Effector memory CD4-positive, alpha-beta T cell (primary cell): ENCODE results near the gene POU2AF1.

ENCODE experiments used
- DNase-seq, 3 donors: peaks; one replicate each; pipeline ENCODE4 v3.0.0-alpha.2; 2020
- H3K27ac ChIP-seq: 2 replicates; pipeline ENCODE4 v1.7.0; 2013; ENCODE audit warnings: mild to moderate bottlenecking, low read length, moderate library complexity; ENCODE audit not compliant: insufficient read depth, poor library complexity, severe bottlenecking
- H3K27me3 ChIP-seq: replicated peaks from 2 replicates; pipeline ENCODE4 v1.7.0; 2013; ENCODE audit warnings: mild to moderate bottlenecking, low read length; ENCODE audit not compliant: insufficient read depth, control insufficient read depth, poor library complexity, severe bottlenecking
- H3K36me3 ChIP-seq: 2 replicates; pipeline ENCODE4 v1.7.0; 2013; ENCODE audit warnings: mild to moderate bottlenecking, low read length, moderate library complexity; ENCODE audit not compliant: control insufficient read depth, insufficient read depth
- H3K4me1 ChIP-seq: 2 replicates; pipeline ENCODE4 v1.7.0; 2013; ENCODE audit warnings: low read length, mild to moderate bottlenecking; ENCODE audit not compliant: control insufficient read depth, insufficient read depth, poor library complexity, severe bottlenecking
- H3K4me3 ChIP-seq: 2 replicates; pipeline ENCODE4 v1.7.0; 2013; ENCODE audit warnings: low read length, low read depth, mild to moderate bottlenecking; ENCODE audit not compliant: insufficient read depth, poor library complexity, severe bottlenecking
- H3K9me3 ChIP-seq: 2 replicates; pipeline ENCODE4 v1.7.0; 2013; ENCODE audit warnings: mild to moderate bottlenecking, low read length, moderate library complexity; ENCODE audit not compliant: control insufficient read depth

The POU2AF1 gene

DNA sequence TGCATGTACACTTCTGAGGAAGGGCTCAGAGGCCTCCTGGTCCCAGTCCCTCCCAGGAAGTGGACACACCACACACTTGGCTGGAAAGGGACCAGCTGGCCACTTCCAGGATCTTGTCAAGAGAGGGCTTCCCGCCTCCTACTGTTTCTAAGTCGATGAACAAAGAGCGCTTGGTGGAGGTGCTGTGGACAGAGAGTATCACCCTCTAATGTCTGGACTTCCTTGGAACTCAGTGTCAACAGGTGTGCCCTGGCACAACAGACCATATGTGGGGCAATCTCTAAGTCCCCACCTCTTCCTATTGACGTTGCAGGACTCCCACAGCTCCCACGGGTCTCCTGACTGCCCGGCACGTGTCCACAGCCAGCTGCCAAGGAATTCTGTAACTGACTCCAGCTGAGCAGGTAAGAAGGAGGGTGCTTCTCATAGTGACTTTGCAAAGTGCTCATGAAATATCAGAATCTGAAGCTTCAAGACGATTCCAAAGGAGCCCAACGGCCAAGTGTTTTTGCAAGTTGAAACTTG, 16.1 kb downstream of the POU2AF1 start:
- Histone ChIP-seq H3K4me1 (no peaks in the 10 kb centered on the region), H3K9me3 (no peaks in the 10 kb centered on the region), H3K4me3 (no peak overlapping the region), H3K36me3 (no peaks in the 10 kb centered on the region), H3K27ac (no peak overlapping the region), H3K27me3 (no peaks in the 10 kb centered on the region)
- no peak for DNase-seq

DNA sequence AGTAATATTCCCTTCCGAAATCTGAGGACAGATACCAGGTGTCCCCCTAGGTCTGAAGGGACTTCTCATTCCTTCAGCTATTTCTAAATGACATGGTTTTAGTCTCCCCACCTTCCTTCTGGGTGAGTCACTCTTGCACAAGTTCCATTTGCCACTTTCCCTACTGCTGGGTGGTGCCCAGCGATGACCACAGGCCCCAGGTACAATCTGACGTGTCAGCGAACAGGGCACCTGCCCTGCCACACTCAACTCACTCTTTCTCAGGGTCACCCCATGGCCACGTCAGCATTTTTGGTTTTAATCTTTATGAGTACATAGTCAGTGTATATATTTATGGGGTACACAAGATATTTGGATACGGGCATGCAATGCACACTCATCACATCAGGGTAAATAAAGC, 17.2 kb downstream of the POU2AF1 start:
- Histone ChIP-seq H3K4me3 (no peak overlapping the region), H3K9me3 (no peaks in the 10 kb centered on the region), H3K4me1 (no peaks in the 10 kb centered on the region), H3K27me3 (no peaks in the 10 kb centered on the region), H3K36me3 (no peaks in the 10 kb centered on the region), H3K27ac (no peak overlapping the region)
- DNase-seq: no peak

DNA sequence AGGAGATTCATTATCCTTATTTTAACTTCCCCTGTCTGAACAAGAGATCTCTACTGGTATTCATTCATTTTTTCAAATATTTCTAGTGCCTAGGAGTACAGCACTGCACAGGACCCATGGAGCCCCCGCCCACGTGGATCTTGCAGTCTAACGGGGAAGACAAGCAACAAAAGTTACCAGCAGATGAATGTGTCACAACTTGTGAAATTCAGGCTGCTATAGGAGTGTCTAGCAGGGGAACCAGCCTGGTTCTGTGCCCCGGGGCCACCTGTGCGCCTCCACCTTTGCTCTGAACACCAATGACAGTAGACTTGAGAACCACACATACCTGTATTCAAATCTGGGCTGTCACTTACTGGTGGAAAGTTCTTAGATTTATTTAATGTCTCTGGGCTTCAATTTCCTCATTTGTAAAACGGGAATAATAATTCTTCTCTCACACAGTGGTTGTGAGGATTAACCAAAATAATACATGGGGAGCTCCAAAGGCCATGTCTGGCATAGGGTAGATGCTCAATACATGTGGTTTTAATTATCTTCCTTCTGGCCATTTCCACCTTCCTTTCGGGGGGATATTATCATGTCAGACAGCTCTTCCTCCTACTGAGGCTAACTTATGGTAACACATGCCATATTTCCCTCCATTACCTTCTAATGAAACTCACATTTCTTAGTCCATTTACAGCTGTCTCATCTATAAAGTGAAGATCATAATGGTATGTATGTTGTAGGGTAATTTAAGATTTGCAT, 17.8 kb downstream of the POU2AF1 start:
- Histone ChIP-seq H3K27ac (no peak overlapping the region), H3K27me3 (no peaks in the 10 kb centered on the region), H3K4me1 (no peaks in the 10 kb centered on the region), H3K4me3 (no peak overlapping the region), H3K36me3 (no peaks in the 10 kb centered on the region), H3K9me3 (no peaks in the 10 kb centered on the region)
- no peak for DNase-seq

DNA sequence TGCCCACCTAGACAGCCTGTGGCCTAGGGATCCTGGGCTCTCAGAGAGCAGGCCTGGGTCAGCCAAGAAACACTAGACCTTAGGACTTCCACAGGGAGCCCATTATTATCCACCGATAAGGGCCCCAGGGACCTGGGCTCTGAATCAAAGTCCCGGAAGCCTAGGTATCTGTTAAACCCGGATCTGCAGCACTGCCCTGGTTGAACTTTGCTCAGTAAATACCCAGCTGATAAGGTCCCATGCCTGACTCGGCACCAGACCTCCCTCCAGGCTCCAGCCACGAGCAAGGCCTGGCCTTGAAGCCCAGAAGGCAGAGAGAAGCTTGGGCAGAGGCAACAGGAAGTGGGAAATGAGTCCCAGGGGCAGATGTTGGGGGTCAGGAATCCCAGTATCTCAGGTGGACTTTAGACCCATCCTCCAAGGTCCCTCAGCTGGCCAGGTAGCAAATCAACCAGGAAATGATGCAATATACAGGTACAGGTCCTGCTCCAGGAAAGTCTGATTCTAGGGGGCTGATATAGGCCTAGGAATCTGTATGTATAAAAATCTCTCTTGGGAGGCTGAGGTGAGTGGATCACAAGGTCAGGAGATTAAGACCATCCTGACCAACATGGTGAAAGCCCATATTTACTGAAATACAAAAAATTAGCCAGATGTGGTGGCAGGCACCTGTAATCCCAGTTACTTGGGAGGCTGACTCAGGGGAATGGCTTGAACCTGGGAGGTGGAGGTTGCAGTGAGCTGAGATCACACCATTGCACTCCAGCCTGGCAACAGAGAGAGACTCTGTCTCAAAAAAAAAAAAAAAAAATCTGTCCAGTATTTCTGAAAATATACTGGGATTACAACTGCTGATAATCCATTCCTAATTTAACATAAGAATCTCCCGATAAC, 18.7 kb downstream of the POU2AF1 start:
- Histone ChIP-seq H3K27ac (no peak overlapping the region), H3K4me3 (no peak overlapping the region), H3K27me3 (no peaks in the 10 kb centered on the region), H3K9me3 (no peaks in the 10 kb centered on the region), H3K36me3 (no peaks in the 10 kb centered on the region), H3K4me1 (no peaks in the 10 kb centered on the region)
- no peak for DNase-seq

DNA sequence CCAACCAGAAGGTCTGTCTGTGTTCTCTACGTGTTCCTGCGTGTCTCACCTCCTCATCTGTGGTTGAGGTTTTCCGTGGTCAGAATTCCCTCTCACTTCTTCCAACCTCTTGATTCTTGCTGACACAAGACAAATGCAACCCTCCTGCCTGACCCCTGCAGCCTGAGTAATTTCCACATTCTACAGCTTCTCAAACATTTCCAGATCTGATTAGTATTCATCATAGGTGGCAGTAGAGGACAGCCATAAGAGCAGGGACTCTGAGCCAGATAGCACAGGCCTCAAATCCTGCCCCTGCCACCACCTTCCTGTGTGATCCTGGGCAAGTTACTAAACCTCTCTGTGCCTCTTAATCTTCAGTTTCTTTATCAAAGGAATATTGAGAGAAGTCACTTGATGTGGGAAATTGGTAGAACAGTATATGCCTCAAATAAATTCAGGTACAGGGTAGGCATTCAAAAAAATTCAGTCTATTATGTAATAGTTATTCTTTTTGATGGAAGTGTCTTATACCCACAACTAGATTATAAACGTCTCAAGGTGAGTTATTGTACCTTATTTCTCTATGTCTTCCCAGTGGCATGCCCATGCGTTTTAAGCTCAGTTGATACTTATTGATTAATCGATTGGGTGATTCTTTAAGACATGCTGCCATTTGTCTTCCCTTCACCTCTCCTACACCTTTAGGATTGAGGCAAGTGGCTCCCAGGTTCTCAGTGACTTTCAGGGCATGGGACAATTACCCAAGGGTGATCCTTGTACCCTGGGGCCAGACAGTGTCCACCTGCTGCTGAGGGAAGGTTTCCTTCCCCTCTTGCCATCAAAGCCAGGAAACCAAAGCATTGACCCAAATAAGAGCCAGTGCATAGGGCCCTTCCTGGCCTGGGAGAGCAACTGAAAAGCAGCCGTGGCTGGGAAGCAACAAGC, 19.6 kb downstream of the POU2AF1 start:
- H3K4me3 ChIP-seq: no peak overlapping the region
- H3K27ac ChIP-seq: no peak overlapping the region
- H3K4me1 ChIP-seq: no peaks in the 10 kb centered on the region
- H3K9me3 ChIP-seq: no peaks in the 10 kb centered on the region
- no peaks in the 10 kb centered on the region for H3K36me3 ChIP-seq
- H3K27me3 ChIP-seq: no peaks in the 10 kb centered on the region
- DNase-seq: no peak

DNA sequence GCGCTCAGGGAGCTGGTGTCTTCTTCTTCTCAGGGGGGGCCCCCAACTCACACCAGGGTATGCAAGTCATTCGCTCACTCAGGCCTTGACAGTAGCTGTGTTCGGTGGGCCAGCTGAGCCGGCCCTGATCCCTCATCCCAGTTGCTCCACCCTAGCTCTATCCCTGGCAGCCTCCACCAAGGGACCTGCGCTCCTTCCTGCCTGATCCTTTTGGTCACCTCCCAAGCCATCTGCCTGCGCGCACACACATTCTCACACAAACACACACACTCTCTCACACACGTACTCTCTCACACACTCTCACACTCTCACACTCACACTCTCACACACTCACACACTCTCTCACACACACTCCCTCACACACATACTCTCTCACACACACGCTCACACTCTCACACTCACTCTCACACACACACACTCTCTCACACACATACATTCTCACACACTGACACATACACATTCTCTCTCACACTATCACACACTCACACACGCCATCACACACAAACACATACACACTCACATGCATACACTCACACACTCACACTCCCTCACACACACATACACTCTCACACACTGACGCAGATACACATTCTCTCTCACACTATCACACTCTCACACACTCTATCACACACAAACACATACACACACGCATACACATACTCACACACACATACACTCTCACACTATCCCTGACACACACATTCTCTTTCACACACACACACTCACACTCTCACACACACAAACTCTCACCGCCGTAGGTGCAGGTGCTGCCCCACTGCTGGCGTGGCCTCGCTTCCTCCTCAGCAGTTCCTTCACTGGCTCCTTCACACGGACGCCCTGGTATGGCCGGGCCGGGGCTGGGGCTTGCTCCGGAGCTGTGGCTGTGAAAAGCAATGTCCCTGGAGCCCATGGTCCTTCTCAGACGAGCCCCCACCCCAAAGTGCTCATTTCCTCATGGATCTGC, 20.8 kb downstream of the POU2AF1 start:
- H3K4me1 ChIP-seq: no peaks in the 10 kb centered on the region

DNA sequence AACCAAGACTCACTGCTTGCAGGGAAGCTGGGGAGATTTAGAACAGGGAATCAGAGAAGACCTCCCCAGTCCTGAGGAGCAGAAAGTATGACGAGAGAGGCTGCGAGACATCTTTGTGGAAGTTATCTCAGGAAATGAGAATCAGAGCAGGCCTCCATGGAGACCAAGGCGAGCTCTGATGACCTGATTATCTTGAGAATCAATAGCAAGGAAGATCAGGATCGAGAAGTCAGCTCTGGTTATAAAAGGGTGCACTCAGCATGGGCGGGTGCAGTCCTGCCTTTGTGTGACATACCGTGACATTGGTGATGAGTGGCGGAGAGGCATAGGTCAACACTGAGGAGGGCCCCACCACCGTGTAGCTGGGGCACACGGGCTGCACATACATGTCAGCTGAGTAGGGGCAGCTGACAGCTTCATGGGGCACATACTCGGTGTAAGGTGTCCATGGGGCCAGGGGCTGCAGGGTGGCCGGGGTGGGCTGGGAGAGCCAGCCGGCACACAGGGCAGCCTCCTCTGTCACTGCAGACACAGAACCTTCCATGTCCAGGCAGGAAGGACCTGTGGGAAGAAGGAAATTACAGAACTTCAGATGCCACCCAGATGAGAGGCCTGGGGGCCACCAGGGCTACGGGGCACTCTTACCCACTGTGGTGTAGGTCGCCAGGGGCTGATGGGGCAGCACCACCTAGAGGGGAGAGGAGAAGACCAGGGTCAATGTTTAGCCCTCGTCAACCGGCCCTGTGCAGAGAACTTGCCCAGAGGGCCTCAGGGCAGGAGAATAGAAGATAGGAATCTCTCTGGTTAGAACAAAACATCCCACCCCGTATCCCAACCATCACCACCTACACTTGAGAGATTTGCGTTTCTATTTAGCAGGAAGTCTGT, 21.7 kb downstream of the POU2AF1 start:
- H3K4me1 ChIP-seq: no peaks in the 10 kb centered on the region
- H3K27me3 ChIP-seq: no peaks in the 10 kb centered on the region
- no peak overlapping the region for H3K4me3 ChIP-seq
- no peak for DNase-seq
- no peaks in the 10 kb centered on the region for H3K36me3 ChIP-seq
- H3K27ac ChIP-seq: no peak overlapping the region
- no peaks in the 10 kb centered on the region for H3K9me3 ChIP-seq

More for the DNA sequence above, 20.8 kb downstream of the POU2AF1 start:
- no peaks in the 10 kb centered on the region for H3K9me3 ChIP-seq
- no peak overlapping the region for H3K4me3 ChIP-seq
- DNase-seq: no peak
- no peaks in the 10 kb centered on the region for H3K27me3 ChIP-seq
- H3K27ac ChIP-seq: no peak overlapping the region
- H3K36me3 ChIP-seq: no peaks in the 10 kb centered on the region

DNA sequence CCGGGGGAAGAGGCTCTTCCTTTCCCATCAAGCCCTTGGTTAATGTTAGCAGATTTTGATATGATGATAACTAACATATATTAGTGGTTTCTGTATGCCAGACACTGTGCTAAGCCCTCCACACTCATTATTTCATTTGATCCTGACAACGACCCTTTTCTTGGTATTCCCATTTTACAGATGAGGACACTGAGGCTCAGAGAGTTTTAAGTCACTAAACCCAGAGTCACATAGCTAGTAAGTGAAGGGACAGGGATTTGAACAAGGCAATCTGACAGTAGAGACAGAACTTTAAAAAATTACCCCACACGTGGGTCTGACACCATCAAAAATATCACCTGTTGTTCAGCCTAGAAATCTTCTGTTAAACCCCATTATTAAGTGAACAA, 22.4 kb downstream of the POU2AF1 start:
- no peaks in the 10 kb centered on the region for H3K27me3 ChIP-seq
- no peak overlapping the region for H3K4me3 ChIP-seq
- no peaks in the 10 kb centered on the region for H3K9me3 ChIP-seq
- H3K36me3 ChIP-seq: no peaks in the 10 kb centered on the region
- no peak for DNase-seq
- H3K27ac ChIP-seq: no peak overlapping the region
- no peaks in the 10 kb centered on the region for H3K4me1 ChIP-seq
